NCI-H526 treated with DMSO at 0.1 percent for 48 hours (cell line): ENCODE data around the gene PNMT.

Experiments
- DNase-seq: peaks from one replicate; lab custom pipeline; 2025; lab: John Stamatoyannopoulos, UW

Gene PNMT

DNA sequence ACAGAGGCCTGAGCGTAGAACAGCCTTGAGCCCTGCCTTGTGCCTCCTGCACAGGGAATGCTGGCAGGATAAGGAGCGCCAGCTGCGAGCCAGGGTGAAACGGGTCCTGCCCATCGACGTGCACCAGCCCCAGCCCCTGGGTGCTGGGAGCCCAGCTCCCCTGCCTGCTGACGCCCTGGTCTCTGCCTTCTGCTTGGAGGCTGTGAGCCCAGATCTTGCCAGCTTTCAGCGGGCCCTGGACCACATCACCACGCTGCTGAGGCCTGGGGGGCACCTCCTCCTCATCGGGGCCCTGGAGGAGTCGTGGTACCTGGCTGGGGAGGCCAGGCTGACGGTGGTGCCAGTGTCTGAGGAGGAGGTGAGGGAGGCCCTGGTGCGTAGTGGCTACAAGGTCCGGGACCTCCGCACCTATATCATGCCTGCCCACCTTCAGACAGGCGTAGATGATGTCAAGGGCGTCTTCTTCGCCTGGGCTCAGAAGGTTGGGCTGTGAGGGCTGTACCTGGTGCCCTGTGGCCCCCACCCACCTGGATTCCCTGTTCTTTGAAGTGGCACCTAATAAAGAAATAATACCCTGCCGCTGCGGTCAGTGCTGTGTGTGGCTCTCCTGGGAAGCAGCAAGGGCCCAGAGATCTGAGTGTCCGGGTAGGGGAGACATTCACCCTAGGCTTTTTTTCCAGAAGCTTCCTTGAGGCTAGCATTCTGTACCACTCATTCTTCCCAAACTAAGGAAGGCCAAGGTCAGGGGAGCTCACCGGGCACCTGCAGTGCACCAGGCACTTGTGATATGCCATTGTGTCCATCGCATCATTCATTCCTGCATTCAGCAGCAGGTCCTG, 1.9 kb downstream of the PNMT start:
- no peak for DNase-seq

DNA sequence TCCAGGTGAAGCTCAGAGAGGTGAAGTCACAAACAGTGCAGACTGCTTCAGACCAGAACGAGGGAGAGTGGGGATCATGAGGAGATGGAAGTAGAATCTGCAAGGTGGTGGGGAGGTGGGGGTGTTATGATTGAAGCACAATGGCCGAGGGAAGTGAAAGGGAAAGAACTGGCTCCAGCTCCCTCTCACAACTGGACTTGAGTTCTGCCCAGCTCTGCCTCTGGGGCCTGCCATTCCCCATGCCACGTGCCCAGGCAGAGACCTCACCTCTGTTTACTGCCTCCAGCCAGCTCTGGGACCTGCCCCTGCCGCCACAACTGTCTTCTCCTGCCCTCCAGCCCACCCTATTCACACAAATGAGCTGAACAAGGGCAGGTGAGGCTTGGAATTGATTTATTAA, 2.5 kb downstream of the PNMT start:
- no peak for DNase-seq

DNA sequence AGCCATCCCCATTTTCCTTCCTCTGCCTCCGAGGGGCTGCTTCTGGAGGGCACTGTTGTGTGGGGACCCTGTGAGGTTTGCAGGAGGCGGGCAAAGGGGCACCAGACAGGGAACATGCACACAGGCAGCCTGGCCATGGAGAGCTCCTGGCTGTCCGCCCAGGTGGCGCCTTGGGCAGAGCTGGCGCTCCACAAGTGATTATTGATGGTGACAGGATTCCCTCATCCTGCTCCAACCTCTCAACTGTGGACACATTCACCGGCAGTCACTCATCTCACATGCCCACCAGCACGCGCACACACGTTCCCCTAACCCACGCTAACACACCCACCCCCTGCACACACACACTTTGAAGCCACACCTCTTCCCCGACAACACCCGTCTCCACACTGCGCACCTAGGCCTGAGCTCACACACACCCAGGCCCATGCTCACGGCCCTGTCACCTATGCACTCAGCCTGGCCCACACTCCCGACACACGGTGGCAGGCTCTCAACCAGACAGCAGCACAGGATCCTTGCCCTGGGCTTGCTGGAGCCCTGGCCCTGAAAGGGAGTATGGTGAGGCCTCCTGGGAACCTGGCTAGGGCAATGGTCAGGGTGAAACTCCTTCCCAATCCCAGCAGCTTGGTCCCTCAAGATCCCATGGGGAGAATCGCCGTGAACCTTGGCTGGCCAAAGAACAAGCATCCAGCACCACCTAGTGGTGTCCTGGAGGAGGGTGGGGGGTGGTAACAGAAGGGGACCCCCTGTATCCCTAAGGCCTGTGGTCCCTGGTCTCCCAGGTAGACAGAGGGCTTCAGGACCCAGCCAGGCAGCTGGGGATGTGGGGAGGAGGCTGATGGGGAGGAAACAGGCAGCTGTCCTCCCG, 3.6 kb downstream of the PNMT start:
- DNase-seq: no peak

DNA sequence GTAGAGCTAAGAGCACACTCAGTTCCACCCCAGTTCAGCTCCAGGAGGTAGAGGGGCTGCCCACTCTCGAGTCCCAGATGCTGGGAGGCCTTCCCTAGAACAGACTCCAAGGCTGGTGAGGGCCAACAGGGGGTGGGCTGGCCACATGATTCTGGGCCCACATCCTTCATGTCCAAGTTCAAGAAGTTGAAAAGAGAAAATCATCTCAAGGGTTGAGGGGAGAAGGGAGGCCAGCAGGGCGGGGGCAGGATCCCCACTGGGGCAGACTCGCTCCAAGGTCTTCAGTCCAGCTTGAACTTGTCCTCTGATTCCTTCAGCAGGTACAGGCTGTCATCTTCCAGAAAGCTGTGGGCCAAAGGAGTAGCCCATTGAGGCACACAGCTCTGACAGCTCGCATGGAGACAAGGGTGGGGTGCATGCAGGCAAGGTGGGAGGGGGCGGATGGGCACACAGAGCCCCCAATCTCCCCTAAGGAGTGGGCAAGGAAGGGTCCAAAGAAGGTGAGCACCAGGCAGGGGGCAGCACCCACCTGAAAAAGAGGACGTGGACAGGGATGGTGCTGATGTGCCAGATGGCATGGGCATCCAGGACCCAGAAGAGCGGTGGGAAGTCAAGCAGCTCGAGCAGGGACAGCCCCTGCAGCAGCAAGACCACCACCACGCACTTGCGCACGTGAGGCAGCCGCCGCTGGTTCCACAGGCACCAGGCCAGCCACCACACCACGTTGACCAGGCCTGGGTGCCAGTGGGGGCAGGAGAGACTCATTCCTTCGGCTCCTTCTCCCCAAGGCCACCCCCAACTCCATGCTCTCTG, 4.5 kb downstream of the PNMT start:
- no peak for DNase-seq

DNA sequence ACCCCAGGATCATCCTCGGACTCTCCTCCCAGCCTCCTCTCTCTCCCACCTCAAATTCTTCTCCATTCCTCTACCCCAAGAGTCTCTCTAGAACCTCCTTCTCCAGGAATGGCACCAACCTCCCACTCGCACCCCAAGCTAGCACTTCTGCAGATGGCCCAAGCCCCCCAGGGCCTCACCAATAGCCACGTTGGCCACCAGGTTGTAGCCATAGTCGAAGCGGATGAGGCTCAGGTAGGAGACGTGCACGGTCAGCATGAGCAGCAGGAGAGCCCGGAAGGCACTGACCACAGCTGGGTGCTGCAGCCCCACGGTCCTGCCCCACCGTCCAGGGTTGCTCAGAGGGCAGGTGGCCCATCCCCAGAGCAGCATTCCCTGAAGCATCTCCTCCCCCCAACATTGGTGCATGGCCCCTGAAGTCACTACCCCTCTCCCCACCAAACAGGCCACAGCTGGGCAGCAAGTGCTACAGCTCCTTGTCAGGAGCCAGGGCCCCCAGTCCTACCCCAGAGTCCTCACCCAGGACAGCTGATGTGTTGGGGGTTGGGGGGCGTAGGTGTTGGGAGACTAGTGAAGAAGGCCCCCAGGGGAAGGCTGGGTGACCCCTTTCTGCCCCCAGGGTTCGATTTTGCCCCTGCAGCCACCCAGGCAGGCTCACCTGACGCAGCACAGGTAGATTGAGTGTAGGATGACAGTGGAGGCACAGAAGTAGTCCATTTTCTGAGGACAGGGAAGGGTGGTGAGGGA, 5.3 kb downstream of the PNMT start:
- no peak for DNase-seq

DNA sequence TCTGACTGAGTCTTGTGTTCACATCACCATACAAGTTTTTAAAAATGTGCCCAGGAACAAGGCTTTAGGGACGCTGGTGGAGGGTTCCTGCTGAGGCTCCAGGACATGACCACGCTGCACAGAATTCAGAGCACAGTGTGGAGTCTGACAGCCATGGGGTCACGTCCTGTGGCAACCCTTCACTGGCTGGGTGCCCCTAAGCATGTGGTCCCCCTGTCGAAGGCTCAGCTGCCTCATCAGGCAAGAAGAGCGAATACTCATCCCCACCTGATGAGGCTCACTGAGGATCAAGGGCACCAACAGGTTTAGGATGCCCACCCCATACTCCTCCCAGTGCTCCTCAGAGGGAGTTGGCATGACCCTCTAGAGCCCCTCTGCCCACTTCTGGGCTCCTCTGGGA, 5.9 kb downstream of the PNMT start:
- DNase-seq: no peak

DNA sequence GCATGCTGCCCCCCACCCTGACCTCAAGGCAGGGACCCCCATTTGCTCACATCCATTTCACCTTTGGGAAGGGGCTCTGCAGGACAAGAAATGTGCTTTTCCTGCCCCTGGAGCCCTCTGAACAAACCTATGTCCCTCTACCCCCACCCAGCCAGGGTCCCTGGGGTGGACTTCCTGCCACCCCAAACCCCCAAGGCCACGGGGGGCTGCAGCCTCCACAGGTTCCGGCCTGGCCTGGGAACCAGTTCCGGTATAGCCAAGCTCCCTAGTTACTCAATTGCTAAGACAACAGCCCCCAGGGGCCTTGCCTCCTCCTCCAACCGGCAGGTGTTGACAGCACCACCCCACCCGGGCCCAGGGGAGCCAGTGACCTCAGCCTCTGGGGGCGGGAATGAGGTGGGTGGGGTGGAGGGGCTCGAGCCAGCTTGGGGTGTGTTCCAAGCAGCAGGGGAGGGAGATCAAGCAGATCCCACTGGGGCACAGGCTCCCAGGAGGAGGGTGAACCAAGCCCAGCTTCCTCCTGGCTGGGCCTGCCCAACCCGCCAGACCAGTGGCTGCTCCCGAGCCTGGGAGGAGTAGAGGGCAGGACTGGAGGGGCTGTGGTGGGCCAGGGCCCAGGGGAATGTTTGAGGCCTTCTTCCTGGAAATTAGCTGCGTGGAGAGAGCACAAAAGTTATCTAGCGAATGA, 6.6 kb downstream of the PNMT start:
- DNase-seq: no peak

DNA sequence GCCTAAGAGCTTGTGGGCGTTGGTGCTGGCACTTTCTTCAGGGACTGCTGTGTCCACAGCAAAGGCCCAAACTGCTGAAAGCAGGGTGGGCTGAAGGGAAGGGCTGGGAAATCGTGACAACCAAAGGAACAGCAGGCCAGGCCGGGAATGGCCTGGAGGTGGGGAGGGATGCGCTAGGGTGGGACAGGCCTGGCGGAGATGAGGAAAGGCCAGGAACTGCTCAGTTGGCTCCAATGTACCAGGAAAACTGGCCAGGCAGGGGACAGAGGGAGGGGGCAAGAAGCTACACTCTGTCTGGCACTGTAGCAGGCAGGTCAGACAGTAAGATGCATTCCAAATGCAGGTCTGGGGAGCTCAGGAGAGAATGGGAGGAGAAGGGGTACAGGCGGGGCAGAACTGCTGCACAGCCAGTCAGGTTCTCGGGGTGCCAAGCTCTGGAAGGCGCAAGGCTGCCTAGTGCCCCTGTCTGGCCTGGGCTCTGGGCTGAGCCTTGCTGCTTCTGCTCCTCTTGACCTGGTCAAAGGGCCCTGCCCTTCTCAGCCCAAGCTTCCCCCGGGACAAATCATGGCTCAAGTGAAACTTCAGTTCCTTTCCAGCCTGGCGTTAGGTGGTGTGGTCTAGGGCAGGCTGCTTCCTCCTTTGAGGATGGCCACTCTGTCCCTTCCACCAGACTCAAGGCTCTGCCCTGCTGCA, 7.3 kb downstream of the PNMT start:
- no peak for DNase-seq

DNA sequence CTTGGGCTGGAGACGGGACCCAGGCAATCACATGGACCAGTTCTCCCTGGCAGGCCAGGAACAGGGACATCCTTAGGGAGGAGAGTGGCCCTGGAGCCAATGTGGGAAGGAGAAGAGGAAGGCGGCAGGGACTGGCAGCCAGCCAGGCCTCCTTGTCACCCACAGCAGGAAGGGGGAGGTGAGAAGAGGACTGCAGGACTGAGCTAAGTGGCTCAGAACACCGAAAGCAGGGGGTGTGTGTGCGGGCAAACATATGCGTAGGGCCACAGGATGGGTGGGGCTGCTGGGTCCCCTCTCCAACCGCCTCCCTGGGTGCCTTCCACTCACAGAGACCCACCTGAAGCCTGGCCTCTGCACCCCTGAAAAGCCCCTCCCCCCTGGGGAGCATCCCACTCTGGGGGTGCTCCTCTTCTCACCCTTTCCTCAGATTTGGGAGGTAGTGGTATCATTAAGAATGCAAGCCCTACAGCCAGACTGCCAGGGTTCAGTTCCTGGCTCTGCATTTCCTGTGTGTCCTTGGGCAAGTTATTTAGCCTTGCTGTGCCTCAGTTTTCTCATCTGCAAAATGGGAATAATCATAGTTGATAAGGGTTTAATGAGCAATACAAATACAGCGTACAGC, 8.1 kb downstream of the PNMT start:
- DNase-seq: no peak

DNA sequence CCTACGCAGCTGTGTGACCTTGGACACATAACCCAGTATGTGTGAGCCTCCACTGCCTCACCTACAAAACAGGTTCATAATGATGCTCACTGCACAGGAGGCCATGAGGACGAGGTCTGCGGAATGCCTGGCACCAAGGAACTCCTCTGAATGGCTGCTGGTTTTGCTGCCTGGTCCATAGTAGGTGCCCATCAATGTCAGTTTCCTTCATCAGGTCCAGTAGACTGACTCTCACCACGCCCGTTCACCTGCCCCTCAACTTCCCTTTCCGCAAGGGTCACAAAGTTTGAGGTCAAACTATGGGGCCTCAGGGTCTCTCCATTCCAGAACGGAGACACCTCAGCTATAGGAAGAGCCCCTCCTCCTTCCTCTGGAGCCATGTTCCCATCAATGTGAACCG, 8.8 kb downstream of the PNMT start:
- no peak for DNase-seq

DNA sequence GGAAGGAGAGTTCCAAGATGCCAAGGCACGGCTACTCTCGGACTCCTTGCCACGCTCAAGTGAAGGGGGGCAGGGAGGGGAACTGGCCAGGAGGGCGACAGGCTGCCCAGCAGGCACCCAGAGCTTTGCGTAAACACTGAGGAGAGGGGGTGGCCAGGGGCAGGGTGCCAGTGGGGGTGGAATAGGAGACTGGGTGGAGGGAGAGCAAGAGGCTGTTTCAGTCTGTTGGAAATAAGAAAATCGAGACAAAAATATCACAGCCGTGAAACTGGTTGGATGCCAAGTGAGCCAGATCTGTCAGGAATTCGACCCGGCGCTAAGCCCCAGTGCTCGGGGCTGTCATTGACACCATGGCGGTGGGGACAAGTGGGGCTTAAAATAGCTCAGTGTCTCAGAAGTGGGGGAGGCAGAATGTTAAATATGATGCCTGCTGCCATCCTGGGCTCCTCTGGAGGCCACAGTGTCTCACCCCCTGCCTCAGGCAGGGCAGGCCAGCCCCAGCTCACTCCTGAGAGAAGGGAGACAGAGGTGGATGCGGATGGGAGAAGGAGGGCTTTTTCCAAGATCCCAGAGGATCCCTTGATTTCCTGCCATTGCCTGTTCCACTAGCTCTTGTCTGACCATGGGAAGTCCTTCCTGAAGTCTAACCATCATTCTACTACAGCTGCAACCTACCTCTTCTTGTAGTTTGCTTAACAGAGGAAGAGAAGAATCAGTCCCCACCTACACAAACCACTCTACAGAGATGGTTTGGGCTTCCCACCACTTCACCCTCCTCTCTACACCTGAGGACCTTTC, 9.5 kb downstream of the PNMT start:
- DNase-seq: no peak

DNA sequence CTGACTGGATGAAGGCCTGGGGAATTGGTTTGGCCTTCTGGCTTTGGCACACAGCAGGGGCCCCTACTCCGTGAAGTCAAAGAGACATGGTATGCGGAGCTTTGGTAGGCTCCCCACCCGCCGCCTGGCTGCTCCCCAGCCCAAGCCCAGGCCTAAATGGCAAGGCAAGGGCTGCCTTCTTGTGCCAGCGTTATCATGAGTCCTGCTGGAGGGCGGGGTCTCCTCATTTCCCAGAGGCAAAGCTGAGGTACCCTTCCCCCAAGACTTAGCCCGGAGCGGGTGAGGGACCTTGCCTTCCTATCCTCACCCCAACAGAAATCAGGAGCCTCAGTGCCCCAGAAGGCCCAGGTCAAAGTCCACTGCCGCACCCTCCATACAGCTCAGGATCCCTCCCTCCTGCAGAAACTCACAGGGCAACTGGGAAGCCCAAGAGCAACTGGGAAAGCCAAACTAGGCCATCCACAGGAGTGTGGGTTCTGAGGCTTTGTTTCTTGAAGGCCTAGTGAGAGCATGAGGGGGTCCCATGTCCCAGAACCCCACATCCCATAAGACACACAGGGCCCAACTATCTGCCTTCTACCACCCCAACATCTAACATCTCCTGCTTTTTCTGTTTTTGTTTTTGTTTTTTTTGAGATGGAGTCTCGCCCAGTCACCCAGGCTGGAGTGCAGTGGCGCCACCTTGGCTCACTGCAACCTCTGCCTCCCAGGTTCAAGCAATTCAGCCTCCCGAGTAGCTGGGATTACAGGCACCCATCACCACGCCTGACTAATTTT, 10.3 kb downstream of the PNMT start:
- DNase-seq: no peak

DNA sequence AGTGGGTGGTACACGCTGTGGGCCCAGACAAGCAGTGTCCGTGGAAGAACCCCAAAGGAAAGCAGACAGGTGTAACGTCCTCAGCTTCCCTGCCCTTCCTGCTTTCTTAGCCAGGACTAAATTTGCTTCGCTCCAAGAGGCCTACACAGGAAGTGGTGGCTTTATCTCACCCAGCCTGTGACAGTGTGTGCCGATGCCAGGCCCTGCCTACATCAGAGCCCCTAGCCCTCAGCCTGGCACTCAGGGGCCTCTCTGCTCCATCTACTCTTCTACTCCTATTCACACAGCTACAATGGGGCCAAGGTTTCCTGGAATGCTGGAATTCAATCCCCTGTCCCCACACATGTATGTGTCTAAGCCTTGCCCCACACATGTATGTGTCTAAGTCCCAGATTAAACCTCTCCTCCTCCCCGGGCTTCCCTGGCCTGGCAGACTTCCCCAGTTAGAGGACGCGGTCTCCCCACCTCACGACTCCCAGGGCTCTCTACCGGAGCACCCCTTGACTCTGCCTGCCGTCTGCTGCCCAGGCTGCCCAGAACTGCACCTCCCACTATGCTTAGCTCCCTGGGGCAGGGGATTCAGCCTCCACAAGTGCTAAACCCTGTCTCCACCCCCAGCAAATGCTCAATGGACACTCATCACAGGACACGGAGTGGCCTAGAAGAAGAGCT, 11.4 kb downstream of the PNMT start:
- no peak for DNase-seq

DNA sequence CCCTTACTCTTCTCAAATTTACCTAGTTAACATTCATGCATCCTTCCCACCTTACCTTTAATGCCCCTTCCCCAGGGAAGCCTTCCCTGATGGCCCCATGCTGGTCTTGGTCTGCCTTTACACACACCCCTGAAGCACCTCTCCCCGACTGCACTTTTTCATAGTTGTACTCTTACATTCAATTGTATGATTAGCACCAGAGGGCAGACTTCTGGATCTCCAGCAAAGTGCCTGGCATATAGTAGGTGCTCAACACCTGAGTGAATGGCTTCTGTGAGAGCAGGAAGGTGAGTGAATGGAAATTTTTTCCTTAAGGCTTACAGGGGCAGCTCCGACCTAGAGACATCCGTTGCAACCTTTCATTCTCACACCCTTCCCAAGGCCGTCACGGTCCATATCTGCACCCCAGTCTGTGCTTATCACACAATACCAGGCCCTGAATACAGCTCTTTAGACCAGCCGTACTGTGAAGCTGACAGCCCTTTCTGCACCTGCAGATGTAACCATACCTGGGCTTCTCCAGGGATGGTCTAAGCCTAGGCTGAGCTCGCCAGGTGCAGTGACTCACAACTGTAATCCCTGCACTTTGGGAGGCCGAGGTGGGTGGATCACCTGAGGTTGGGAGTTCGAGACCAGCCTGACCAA, 15.2 kb downstream of the PNMT start:
- no peak for DNase-seq

DNA sequence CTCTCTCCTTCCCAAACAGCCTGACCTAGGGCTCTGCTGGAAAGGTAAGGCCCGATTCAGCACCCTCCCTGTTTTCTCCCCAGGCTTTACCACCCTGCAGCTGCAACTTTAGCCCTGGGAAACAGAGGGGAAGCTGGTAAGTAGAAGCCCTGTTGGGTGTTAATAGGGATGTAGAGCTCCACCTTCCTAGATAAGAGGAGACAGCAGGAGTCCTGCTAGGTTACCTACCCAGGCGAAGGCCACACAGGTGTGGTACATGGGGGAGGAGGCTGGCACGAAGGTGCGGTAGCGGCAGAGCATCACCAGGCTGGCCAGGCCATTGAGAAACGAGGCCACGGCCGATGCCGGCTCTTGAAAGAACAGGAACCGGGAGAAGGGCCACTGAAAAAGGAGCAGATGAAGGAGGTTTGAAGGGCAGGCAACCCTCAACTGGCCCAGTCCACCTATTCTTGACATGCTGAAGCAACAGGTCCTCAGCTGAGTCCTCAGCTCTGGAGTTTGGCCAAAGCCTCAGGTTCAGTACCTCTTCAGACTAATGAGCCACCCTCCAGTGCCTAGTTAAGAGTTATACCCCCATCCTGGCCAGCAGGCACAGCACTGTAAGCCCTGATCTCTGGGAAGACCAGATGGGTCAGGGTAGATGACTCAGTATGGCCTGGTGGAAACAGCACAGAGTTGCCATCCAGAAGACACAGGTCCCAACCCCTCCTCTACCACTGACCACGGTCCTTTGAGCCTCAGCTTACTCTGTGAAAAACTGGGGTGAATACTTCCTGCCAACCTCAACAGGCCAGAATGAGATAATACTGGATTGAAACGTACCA, 16.3 kb downstream of the PNMT start:
- no peak for DNase-seq

DNA sequence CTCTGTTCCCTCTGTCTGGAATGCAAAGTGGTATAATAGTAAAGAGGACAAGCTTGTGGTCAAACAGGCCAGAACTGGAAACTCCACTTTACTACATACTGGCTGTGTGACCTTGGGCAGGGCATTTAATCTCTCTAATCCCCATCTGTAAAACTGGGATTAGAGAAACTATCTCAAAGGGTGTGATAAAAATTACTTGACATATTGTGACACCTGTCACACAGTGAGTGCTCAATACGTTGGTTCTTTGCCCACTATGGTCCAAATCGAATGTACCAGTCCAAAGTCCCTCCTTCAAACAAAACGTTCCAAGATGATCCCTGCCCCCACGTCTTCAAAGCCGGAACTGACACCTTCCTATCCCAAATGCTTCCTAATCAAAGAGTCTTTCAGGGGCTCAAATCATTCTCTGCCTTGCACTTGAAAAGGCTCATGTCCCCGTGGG, 18.9 kb downstream of the PNMT start:
- no peak for DNase-seq
